Activated naive CD4-positive, alpha-beta T cell (primary cell): ENCODE results near the gene ZRANB3.
"Not testable (repeated sequence)": the region's sequence is repeated elsewhere in the genome, so short reads cannot be mapped to it uniquely, and the experiment has no call there.

Experiments used
- DNase-seq, 4 experiments: peaks; one replicate each; lab custom pipeline; 2025; lab: John Stamatoyannopoulos, UW

The ZRANB3 gene

GRCh38 chr2:135124924-135125886, 405.8 kb downstream of the ZRANB3 start:
- no peak for DNase-seq

DNA sequence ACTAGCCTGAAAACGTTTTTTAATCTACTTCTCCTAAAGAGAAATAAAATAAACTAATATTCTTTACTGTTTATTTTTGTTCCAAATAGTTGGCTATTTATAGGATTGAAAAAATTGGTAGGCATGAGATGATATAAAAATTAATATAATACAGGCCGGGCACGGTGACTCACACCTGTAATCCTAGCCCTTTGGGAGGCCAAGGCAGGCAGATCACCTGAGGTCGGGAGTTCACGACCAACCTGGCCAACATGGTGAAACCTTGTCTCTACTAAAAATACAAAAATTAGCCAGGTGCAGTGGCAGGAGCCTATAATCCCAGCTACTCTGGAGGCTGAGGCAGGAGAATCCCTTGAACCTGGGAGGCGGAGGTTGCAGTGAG, 409.4 kb downstream of the ZRANB3 start:
- DNase-seq, result not testable (repeated sequence)

DNA sequence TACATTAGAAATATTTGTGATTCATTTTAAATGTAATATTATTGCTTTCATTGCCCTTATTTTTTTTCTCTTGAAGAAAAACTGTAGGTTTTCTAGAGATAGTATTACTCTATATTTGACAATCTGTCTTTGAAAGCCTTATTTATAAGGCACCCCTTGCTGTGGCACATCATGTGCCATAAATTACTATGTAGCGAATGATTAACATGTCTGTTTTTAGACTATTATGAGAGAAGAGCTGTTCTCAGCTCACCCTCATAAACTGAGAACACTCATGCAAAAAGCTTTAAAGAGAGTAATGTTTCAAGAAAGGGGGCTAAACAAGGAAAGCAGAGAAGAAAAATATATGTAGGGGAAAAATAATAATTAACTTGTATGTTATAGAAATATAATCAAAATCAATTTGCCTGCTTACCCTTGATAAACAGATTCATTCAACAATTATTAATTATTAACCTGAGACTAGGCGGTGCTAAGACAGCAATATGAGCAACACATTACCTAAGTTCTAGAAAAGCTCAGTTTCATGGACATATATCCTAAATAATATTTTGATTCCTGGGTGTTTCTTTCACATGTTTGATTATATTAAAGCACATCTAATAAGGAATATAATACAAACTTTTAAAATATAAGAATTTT, 409.9 kb downstream of the ZRANB3 start:
- DNase-seq, result no peak

DNA sequence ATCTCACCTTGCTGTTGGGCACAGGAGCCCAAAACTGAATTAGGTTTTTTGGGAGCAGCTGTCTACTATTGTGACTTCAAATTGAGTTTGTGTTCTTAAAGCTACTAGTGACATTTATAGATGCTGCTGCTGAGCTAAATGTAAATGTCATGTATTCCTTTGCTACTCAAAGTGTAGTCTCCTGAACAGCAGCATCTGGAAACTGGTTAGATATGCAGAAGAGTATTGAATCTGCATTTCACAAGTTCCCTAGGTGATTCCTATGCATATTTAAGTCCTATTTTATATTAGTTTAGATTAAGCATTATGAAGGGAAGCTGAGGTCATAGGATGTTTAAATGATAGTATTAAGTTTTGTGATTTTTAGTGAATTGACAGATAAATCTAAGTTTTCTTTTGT, 411.4 kb downstream of the ZRANB3 start:
- DNase-seq, result no peak

DNA sequence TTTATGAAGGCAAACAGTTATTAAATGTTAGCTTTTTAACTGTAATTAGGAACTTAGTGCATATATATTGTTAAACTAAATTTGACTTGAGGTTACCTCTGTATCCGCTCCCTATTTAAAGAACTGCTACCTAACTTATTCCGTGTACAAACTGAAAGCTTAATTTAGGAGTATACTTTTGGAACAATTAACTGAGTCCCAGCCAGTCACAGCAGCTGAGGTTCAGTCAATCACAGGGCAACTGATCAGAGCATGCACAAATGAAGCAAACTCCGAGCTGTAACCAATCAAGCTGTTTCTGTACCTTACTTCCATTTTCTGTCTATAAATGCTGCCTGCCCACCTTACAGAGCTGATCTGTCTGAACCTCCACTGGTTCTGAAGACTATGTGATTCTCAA, 417.7 kb downstream of the ZRANB3 start:
- no peak for DNase-seq

DNA sequence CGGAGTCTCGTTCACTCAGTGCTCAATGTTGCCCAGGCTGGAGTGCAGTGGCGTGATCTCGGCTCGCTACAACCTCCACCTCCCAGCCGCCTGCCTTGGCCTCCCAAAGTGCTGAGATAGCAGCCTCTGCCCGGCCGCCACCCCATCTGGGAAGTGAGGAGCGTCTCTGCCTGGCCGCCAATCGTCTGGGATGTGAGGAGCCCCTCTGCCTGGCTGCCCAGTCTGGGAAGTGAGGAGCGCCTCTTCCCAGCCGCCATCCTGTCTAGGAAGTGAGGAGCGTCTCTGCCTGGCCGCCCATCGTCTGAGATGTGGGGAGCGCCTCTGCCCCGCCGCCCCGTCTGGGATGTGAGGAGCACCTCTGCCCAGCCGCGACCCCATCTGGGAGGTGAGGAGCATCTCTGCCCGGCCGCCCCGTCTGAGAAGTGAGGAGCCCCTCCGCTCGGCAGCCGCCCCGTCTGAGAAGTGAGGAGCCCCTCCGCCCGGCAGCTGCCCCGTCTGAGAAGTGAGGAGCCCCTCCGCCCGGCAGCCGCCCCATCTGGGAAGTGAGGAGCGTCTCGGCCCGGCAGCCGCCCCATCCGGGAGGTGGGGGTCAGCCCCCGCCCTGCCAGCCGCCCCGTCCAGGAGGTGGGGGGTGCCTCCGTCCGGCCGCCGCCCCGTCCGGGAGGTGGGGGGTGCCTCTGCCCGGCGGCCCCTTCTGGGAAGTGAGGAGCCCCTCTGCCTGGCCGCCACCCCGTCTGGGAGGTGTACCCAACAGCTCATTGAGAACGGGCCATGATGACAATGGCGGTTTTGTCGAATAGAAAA, 425.3 kb downstream of the ZRANB3 start:
- not testable (repeated sequence) for DNase-seq

DNA sequence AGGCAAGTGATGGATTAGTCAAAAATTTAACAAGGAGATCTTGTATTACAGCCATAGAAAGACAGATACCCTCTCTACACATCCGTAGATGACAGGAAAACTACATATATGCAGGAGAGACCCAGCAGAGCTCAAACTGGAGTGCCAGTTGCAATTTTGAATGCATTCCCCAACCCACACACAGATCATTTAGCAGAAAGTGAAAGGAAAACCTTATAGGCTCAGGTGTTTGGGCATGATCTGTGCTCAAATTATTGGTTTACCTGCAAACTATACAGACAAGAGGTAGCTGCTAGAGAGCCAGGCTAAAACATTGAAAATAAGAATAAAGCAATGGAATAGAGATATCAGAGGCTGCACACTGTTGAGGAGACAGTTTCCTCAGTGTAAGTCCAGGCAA, 427.2 kb downstream of the ZRANB3 start:
- DNase-seq, result no peak

GRCh38 chr2:135099802-135100483, 431.1 kb downstream of the ZRANB3 start:
- DNase-seq, result no peak

GRCh38 chr2:135097532-135098231, 433.3 kb downstream of the ZRANB3 start:
- no peak for DNase-seq

- DNase-seq, result no peak
Measured at GRCh38 chr2:135096665-135097446, 434.2 kb downstream of the ZRANB3 start.

GRCh38 chr2:135095591-135095990, 435.4 kb downstream of the ZRANB3 start:
- DNase-seq, result no peak

GRCh38 chr2:135094508-135094907, 436.5 kb downstream of the ZRANB3 start:
- no peak for DNase-seq

DNA sequence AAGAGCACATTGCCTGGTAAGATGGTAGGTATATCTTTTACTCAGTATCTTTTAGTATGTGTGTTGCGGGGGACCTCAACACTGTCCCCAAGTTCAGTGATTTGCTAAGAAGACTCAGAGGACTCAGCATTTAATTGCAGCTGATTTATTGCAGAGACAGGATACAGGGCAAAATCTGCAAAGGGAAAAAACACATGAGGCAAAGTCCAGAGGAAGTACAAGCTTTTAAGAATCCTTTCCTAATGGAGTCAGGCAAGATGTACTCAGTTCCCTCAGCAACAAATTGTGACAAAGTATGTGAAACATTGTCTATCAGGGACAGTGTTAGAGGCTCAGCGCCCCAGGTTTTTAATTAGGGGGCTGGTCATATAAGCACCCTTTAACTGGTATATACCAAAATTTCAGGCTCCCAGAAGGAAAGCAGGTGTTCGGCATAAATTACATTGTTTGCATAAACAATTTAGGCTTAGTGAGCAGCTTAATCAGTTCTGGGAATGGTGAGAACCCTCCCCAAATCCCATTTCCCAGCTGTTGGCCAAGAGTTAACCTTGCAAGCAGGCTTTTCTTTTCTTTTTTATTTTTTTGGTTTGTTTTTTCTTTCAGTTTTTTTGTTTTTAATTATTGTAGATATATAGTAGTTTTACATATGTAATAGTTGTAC, 437.2 kb downstream of the ZRANB3 start:
- no peak for DNase-seq

- no peak for DNase-seq
Measured at GRCh38 chr2:135093193-135093592, 437.8 kb downstream of the ZRANB3 start.

DNA sequence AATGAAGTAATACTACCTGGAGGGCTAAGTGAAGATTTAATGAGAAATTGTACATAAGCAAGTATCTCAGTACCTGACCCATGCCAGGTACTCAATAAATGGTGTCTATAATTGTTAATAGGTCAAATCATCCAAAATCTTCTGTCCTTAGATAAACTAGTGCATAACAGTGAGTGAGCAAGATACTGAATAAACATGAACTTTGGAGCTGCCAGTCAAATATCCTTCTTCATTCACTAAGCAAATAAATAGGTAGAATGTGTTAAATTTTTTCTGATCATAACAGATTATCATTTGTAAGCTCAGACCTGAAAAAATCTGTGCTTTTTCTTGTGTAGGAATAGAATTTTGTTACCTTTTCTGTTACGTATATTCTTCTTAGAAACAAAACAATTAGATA, 439.3 kb downstream of the ZRANB3 start:
- DNase-seq, result no peak

GRCh38 chr2:135089597-135089996, 441.4 kb downstream of the ZRANB3 start:
- not testable (repeated sequence) for DNase-seq
